IMR-90 (cell line): Measurements from ENCODE around the gene FBN1. TPM values are rescaled to one million over a fixed set of nuclear protein-coding genes. Genes with fewer than 3 reads are reported as not detected.

Experiments
- ATAC-seq: fragments of 200-7000 bp; cut with Tn5 transposase; 2 replicates; pipeline ENCODE4 v1.9.1; 2020; ENCODE audit warnings: low read depth, mild to moderate bottlenecking, moderate library complexity
- BruUV-seq: library from RNA; stranded (reverse); fragments of 400-500 nt; replicated peaks from 2 replicates; lab custom pipeline; 2021; lab: Mats Ljungman, UMichigan
- CTCF ChIA-PET: fragments of 300-600 bp; formaldehyde crosslinking; extraction: SDS; loops from one replicate; lab custom pipeline; 2021; ENCODE audit warnings: antibody characterized with exemption; lab: Yijun Ruan, JAX
- POLR2A ChIA-PET: fragments of 300-600 bp; sonication (Branson Sonifier 250); formaldehyde crosslinking; loops from one replicate; lab custom pipeline; 2022; ENCODE audit warnings: antibody characterized with exemption; ENCODE audit not compliant: unreplicated experiment; lab: Charles Lee
- DNase-seq: peaks from one replicate; pipeline ENCODE4 v3.0.0; 2013
- H2AFZ ChIP-seq: replicated peaks from 2 replicates; pipeline ENCODE3; 2013; ENCODE audit warnings: low read length, mild to moderate bottlenecking; ENCODE audit not compliant: poor library complexity
- H2AK5ac ChIP-seq: 2 replicates; pipeline ENCODE4 v1.6.1; 2013; ENCODE audit warnings: low read depth, low read length, inconsistent platforms
- H2AK9ac ChIP-seq: replicated peaks from 2 replicates; pipeline ENCODE3; 2013; ENCODE audit warnings: mild to moderate bottlenecking, low read depth, low read length, moderate library complexity; ENCODE audit not compliant: poor library complexity
- H2BK120ac ChIP-seq: 2 replicates; pipeline ENCODE4 v1.6.1; 2013; ENCODE audit warnings: low read depth, low read length, inconsistent platforms
- H2BK15ac ChIP-seq: 3 replicates; pipeline ENCODE4 v1.6.1; 2013; ENCODE audit warnings: low read depth, low read length, inconsistent platforms
- H2BK20ac ChIP-seq: 2 replicates; pipeline ENCODE4 v1.6.1; 2013; ENCODE audit warnings: low read depth, mild to moderate bottlenecking, inconsistent platforms, low read length, moderate library complexity
- H2BK5ac ChIP-seq: 2 replicates; pipeline ENCODE4 v1.6.1; 2013; ENCODE audit warnings: mild to moderate bottlenecking, low read depth, low read length, inconsistent platforms; ENCODE audit not compliant: poor library complexity, severe bottlenecking
- H3K14ac ChIP-seq: replicated peaks from 2 replicates; pipeline ENCODE4 v1.6.1; 2013; ENCODE audit warnings: low read depth, low read length, inconsistent platforms
- H3K18ac ChIP-seq: 2 replicates; pipeline ENCODE4 v1.6.1; 2013; ENCODE audit warnings: low read depth, low read length, control low read depth
- H3K23ac ChIP-seq: 2 replicates; pipeline ENCODE4 v1.6.1; 2013; ENCODE audit warnings: low read depth, low read length, inconsistent platforms
- H3K27ac ChIP-seq: 2 replicates; pipeline ENCODE4 v1.5.1; 2013; ENCODE audit warnings: mild to moderate bottlenecking, control low read depth, low read length; ENCODE audit not compliant: insufficient read depth
- H3K27me3 ChIP-seq: 2 replicates; pipeline ENCODE4 v1.6.1; 2013; ENCODE audit warnings: low read length; ENCODE audit not compliant: control insufficient read depth, insufficient read depth
- H3K36me3 ChIP-seq: 2 replicates; pipeline ENCODE4 v1.6.1; 2013; ENCODE audit warnings: low read length, mixed read lengths; ENCODE audit not compliant: control insufficient read depth, insufficient read depth
- H3K4ac ChIP-seq: 2 replicates; pipeline ENCODE4 v1.6.1; 2013; ENCODE audit warnings: low read depth, low read length, inconsistent platforms
- H3K4me1 ChIP-seq: 2 replicates; pipeline ENCODE4 v1.6.1; 2013; ENCODE audit warnings: low read length, mixed read lengths; ENCODE audit not compliant: control insufficient read depth, insufficient read depth
- H3K4me2 ChIP-seq: 2 replicates; pipeline ENCODE4 v1.6.1; 2013; ENCODE audit warnings: low read depth, mild to moderate bottlenecking, control low read depth, low read length, moderate library complexity
- H3K4me3 ChIP-seq: 2 replicates; pipeline ENCODE4 v1.5.1; 2013; ENCODE audit warnings: low read depth, mild to moderate bottlenecking, control low read depth, low read length, moderate library complexity; ENCODE audit not compliant: insufficient read depth
- H3K56ac ChIP-seq: 2 replicates; pipeline ENCODE4 v1.6.1; 2013; ENCODE audit warnings: low read length, inconsistent platforms; ENCODE audit not compliant: insufficient read depth; ENCODE audit errors: extremely low read depth
- H3K79me1 ChIP-seq, 2 experiments: 2 replicates each; pipeline ENCODE4 v1.6.1; 2013; ENCODE audit warnings: low read length in 2 of 2, inconsistent platforms in 1 of 2, low read depth in 1 of 2
- H3K9ac ChIP-seq: 2 replicates; pipeline ENCODE4 v1.6.1; 2013; ENCODE audit warnings: low read depth, low read length, control low read depth
- H3K9me1 ChIP-seq: 2 replicates; pipeline ENCODE4 v1.6.1; 2013; ENCODE audit warnings: low read length, inconsistent platforms; ENCODE audit not compliant: insufficient read depth
- H3K9me3 ChIP-seq: 2 replicates; pipeline ENCODE4 v1.6.1; 2013; ENCODE audit warnings: low read length; ENCODE audit not compliant: control insufficient read depth, insufficient read depth
- H4K20me1 ChIP-seq: 2 replicates; pipeline ENCODE4 v1.6.1; 2013; ENCODE audit warnings: low read length, inconsistent platforms; ENCODE audit not compliant: insufficient read depth
- H4K5ac ChIP-seq: 2 replicates; pipeline ENCODE4 v1.6.1; 2013; ENCODE audit warnings: mild to moderate bottlenecking, low read depth, low read length, control low read depth
- H4K8ac ChIP-seq, 2 experiments: 2 replicates each; pipeline ENCODE4 v1.6.1; 2013; ENCODE audit warnings: low read depth in 2 of 2, low read length in 2 of 2, control low read depth in 1 of 2, inconsistent platforms in 1 of 2
- H4K91ac ChIP-seq: 2 replicates; pipeline ENCODE4 v1.6.1; 2013; ENCODE audit warnings: low read depth, low read length, inconsistent platforms; ENCODE audit not compliant: insufficient read depth
- CEBPB ChIP-seq: IDR thresholded peaks from 2 replicates; pipeline ENCODE4 v1.6.1; 2012; ENCODE audit warnings: low read depth, low read length, improper control_type of control experiment
- POLR2A ChIP-seq: IDR thresholded peaks from 2 replicates; pipeline ENCODE4 v1.6.1; 2012; ENCODE audit warnings: mild to moderate bottlenecking, low read depth, low read length
- RFX5 ChIP-seq: IDR thresholded peaks from 2 replicates; pipeline ENCODE4 v1.8.0; 2012; ENCODE audit warnings: low read depth, mild to moderate bottlenecking, low read length, moderate library complexity
- WGBS, 2 experiments: methylation state at CpG; one replicate each; pipeline versions ENCODE4 v1.1.5 to v1.1.7; 2013; ENCODE audit warnings: missing lambda C conversion rate in 2 of 2; ENCODE audit not compliant: insufficient read length in 1 of 2; ENCODE audit errors: extremely low coverage in 2 of 2; 5-methylcytosine and 5-hydroxymethylcytosine counted together
- dilution Hi-C: fragments of 300-500 bp; cut with HindIII; formaldehyde crosslinking; loops from one replicate; pipeline ENCODE4 v1.14.3; 2018; ENCODE audit warnings: low sequenced_read_pairs; ENCODE audit not compliant: unreplicated experiment
- in situ Hi-C: fragments of 300-500 bp; cut with MboI; formaldehyde crosslinking; loops from 3 replicates; pipeline ENCODE4 v1.14.3; 2019; ENCODE audit warnings: low sequenced_read_pairs, inconsistent platforms, mixed read lengths
- intact Hi-C: fragments of 100-400 bp; cut with micrococcal nuclease; formaldehyde crosslinking; loops from 2 replicates; pipeline ENCODE4 v1.10.0; 2022
- polyA plus RNA-seq, 3 experiments: library from polyadenylated mRNA; depleted of rRNA; stranded (reverse); fragments of >200 nt; gene quantifications; 2 replicates each; pipeline ENCODE4 v1.2.3, GENCODE V29; 2012; ENCODE audit warnings: low replicate concordance in 1 of 3
- total RNA-seq: library from RNA; depleted of rRNA; stranded (reverse); fragments of >200 nt; gene quantifications from 2 replicates; pipeline ENCODE4 v1.2.3, GENCODE V29; 2012

The FBN1 gene
- total and polyA plus RNA-seq, 2 of the 4 experiments (the other 2 are of a cell fraction): 134 to 283 TPM

- peaks cover 5% of the 10 kb centered on the region for H3K36me3 ChIP-seq
- intact Hi-C loops: loop anchor here (5.0 to 10.0 kb wide), 3 partner anchors 100 to 1502 kb away; no protein-coding TSS in a partner anchor
These were observed 2.7 kb downstream of the FBN1 start for GRCh38 chr15:48642795-48643194.

More at GRCh38 chr15:48642795-48643194, 2.7 kb downstream of the FBN1 start:
- no CpG with 5 or more reads among the region's 1 CpG for WGBS, 2 experiments
- ChIA-PET POLR2A (no interaction called here), CTCF (no interaction called here)
- H2AK9ac ChIP-seq: no peak overlapping the region
- H3K4me3 ChIP-seq: peak overlapping the region; percentile 90; the same call in 1 of the 2 replicates
- 0 out of 3 replicates have a peak overlapping the region, but pooled peaks have one; percentile 22 for H2BK15ac ChIP-seq
- peak overlapping the region; percentile 60 for H2BK120ac ChIP-seq
- TF ChIP-seq CEBPB (peak; percentile 32; the same call in 1 of the 2 replicates), POLR2A (no peak), RFX5 (no peak)
- no TSS peak for BruUV-seq
- peaks cover 10% of the 10 kb centered on the region for H3K4me1 ChIP-seq
- no peaks in the 10 kb centered on the region for H3K27me3 ChIP-seq
- H3K18ac ChIP-seq: peak overlapping the region; percentile 84; the same call in 1 of the 2 replicates
- H4K20me1 ChIP-seq: peaks cover 23% of the 10 kb centered on the region
- no peak overlapping the region for H2AFZ ChIP-seq
- H2BK5ac ChIP-seq: peak overlapping the region; percentile 83
- H3K79me1 ChIP-seq: peaks cover 14 to 49% of the 10 kb centered on the region in 2 experiments; a peak in 3 of 4 replicates
- H2BK20ac ChIP-seq: peak overlapping the region; percentile 55
- H4K8ac ChIP-seq: peak overlapping the region in 1 of 2 experiments; percentile 57; a peak in 1 of 4 replicates
- in situ Hi-C loops (no loop called here), dilution Hi-C loops (no loop called here)
- H3K56ac ChIP-seq: 0 out of 2 replicates have a peak overlapping the region, but pooled peaks have one; percentile 7
- no peaks in the 10 kb centered on the region; the same call in none of the 2 replicates for H3K9me1 ChIP-seq
- H4K91ac ChIP-seq: 0 out of 2 replicates have a peak overlapping the region, but pooled peaks have one; percentile 20
- ATAC-seq (no peak), DNase-seq (no peak)
- peak overlapping the region; percentile 99 for H3K4me2 ChIP-seq
- H3K9me3 ChIP-seq: no peaks in the 10 kb centered on the region
- H3K27ac ChIP-seq: peak overlapping the region; percentile 52
- peak overlapping the region; percentile 88 for H3K14ac ChIP-seq
- H3K9ac ChIP-seq: peak overlapping the region; percentile 86
- H4K5ac ChIP-seq: peak overlapping the region; percentile 73; the same call in 1 of the 2 replicates
- peak overlapping the region; percentile 97 for H3K23ac ChIP-seq
- peak overlapping the region; percentile 53; the same call in 1 of the 2 replicates for H3K4ac ChIP-seq
- H2AK5ac ChIP-seq: 0 out of 2 replicates have a peak overlapping the region, but pooled peaks have one; percentile 57
